Nephron progenitor cell (in vitro differentiated cells): Measurements from ENCODE around the gene KIF5C.

ENCODE experiments used
- DNase-seq: peaks from one replicate; pipeline ENCODE4 v3.0.0; 2021
- H3K27ac Mint-ChIP-seq: 2 replicates; pipeline ENCODE4 v1.8.0; 2021; ENCODE audit warnings: mild to moderate bottlenecking, moderate library complexity, mixed read lengths
- H3K27me3 Mint-ChIP-seq: 2 replicates; pipeline ENCODE4 v1.8.0; 2021; ENCODE audit warnings: mild to moderate bottlenecking, low read depth, mixed read lengths; ENCODE audit not compliant: poor library complexity
- H3K36me3 Mint-ChIP-seq: 2 replicates; pipeline ENCODE4 v1.8.0; 2021; ENCODE audit warnings: low read depth, mixed read lengths
- H3K4me1 Mint-ChIP-seq: 2 replicates; pipeline ENCODE4 v1.8.0; 2021; ENCODE audit warnings: mixed read lengths
- H3K4me3 Mint-ChIP-seq: 2 replicates; pipeline ENCODE4 v1.8.0; 2021; ENCODE audit warnings: mild to moderate bottlenecking, moderate library complexity, mixed read lengths
- H3K9me3 Mint-ChIP-seq: 2 replicates; pipeline ENCODE4 v1.8.0; 2021; ENCODE audit warnings: mild to moderate bottlenecking, moderate library complexity, mixed read lengths
- CTCF ChIP-seq: fragments of 200-600 bp; sonication (generic); IDR thresholded peaks from 2 replicates; pipeline ENCODE4 v1.5.0; 2021; ENCODE audit warnings: antibody characterized with exemption

Gene KIF5C

GRCh38 chr2:148888003-148888501 is 13.0 kb downstream of the KIF5C start:
- H3K36me3 Mint-ChIP-seq = peaks cover 32% of the 10 kb centered on the region

GRCh38 chr2:148888986-148889385 is 14.0 kb downstream of the KIF5C start:
- H3K27ac Mint-ChIP-seq = no peak overlapping the region
- no peak for DNase-seq
- peaks cover 21% of the 10 kb centered on the region for H3K27me3 Mint-ChIP-seq
- H3K4me1 Mint-ChIP-seq = peaks cover 42% of the 10 kb centered on the region
- peaks cover 30% of the 10 kb centered on the region for H3K9me3 Mint-ChIP-seq
- no peak for TF ChIP-seq CTCF
- H3K4me3 Mint-ChIP-seq = peak overlapping the region; percentile 80
- H3K36me3 Mint-ChIP-seq = peaks cover 42% of the 10 kb centered on the region

More at GRCh38 chr2:148888003-148888501, 13.0 kb downstream of the KIF5C start:
- Mint-ChIP-seq H3K4me3 (peak overlapping the region; percentile 82), H3K27ac (no peak overlapping the region), H3K9me3 (peaks cover 20% of the 10 kb centered on the region), H3K4me1 (peaks cover 42% of the 10 kb centered on the region), H3K27me3 (peaks cover 18% of the 10 kb centered on the region)
- peak; percentile 9 for TF ChIP-seq CTCF
- DNase-seq = peak; percentile 41

GRCh38 chr2:148893906-148894305 is 18.9 kb downstream of the KIF5C start:
- no peak overlapping the region for H3K27ac Mint-ChIP-seq
- H3K4me3 Mint-ChIP-seq = no peak overlapping the region
- no peak for DNase-seq
- H3K27me3 Mint-ChIP-seq = peaks cover 4% of the 10 kb centered on the region
- H3K4me1 Mint-ChIP-seq = peaks cover 12% of the 10 kb centered on the region
- peaks cover 30% of the 10 kb centered on the region for H3K9me3 Mint-ChIP-seq
- TF ChIP-seq CTCF = no peak
- peaks cover 45% of the 10 kb centered on the region for H3K36me3 Mint-ChIP-seq

- peaks cover 23% of the 10 kb centered on the region for H3K9me3 Mint-ChIP-seq
- no peak for TF ChIP-seq CTCF
- H3K36me3 Mint-ChIP-seq = peaks cover 38% of the 10 kb centered on the region
- H3K27me3 Mint-ChIP-seq = peaks cover 4% of the 10 kb centered on the region
- no peak for DNase-seq
- H3K4me3 Mint-ChIP-seq = no peak overlapping the region
- peaks cover 23% of the 10 kb centered on the region for H3K4me1 Mint-ChIP-seq
- peak overlapping the region; percentile 61 for H3K27ac Mint-ChIP-seq
Measured at GRCh38 chr2:148896136-148896535, 21.1 kb downstream of the KIF5C start.

- no peaks in the 10 kb centered on the region for H3K9me3 Mint-ChIP-seq
Measured at GRCh38 chr2:148899638-148900318, 24.8 kb downstream of the KIF5C start.

More at GRCh38 chr2:148899638-148900318, 24.8 kb downstream of the KIF5C start:
- no peak overlapping the region for H3K4me3 Mint-ChIP-seq
- no peaks in the 10 kb centered on the region for H3K27me3 Mint-ChIP-seq
- no peak for TF ChIP-seq CTCF
- H3K4me1 Mint-ChIP-seq = peaks cover 57% of the 10 kb centered on the region
- DNase-seq = no peak
- H3K27ac Mint-ChIP-seq = peak overlapping the region; percentile 3
- peaks cover 22% of the 10 kb centered on the region for H3K36me3 Mint-ChIP-seq
